GM23248 (cell line): ENCODE measurements around the gene FAM161A. TPM values are rescaled to one million over a fixed set of nuclear protein-coding genes. Genes with fewer than 3 reads are reported as not detected.
A peak's percentile ranks its signal among the peaks of the same experiment; 100 is the strongest.
"Not testable (repeated sequence)": the region's sequence is repeated elsewhere in the genome, so short reads cannot be mapped to it uniquely, and the experiment has no call there.

Source experiments
- DNase-seq: peaks from one replicate; pipeline ENCODE4 v3.0.0-alpha.2; 2015
- H2AFZ ChIP-seq: fragments of 200-600 bp; sonication (generic); 2 replicates; pipeline ENCODE4 v1.6.1; 2016; ENCODE audit warnings: antibody characterized with exemption
- H3F3A ChIP-seq: fragments of 200-600 bp; sonication (generic); 2 replicates; pipeline ENCODE4 v1.6.1; 2016; ENCODE audit warnings: mild to moderate bottlenecking, antibody characterized with exemption, mixed run types; ENCODE audit not compliant: insufficient read depth
- H3K27ac ChIP-seq: fragments of 200-600 bp; sonication (generic); 2 replicates; pipeline ENCODE4 v1.5.1; 2016; ENCODE audit warnings: mild to moderate bottlenecking
- H3K27me3 ChIP-seq: fragments of 200-600 bp; sonication (generic); replicated peaks from 2 replicates; pipeline ENCODE4 v1.6.1; 2016; ENCODE audit warnings: mild to moderate bottlenecking; ENCODE audit not compliant: insufficient read depth
- H3K36me3 ChIP-seq: fragments of 200-600 bp; sonication (generic); 2 replicates; pipeline ENCODE4 v1.6.1; 2016; ENCODE audit warnings: low read depth, mild to moderate bottlenecking
- H3K4me1 ChIP-seq: fragments of 200-600 bp; sonication (generic); 2 replicates; pipeline ENCODE4 v1.6.1; 2016; ENCODE audit warnings: mild to moderate bottlenecking; ENCODE audit not compliant: insufficient read depth
- H3K4me2 ChIP-seq: fragments of 200-600 bp; sonication (generic); one replicate; pipeline ENCODE4 v1.6.1; 2016; ENCODE audit warnings: mild to moderate bottlenecking; ENCODE audit not compliant: unreplicated experiment
- H3K4me3 ChIP-seq: fragments of 200-600 bp; sonication (generic); 2 replicates; pipeline ENCODE4 v1.5.1; 2016; ENCODE audit warnings: mild to moderate bottlenecking
- H3K79me2 ChIP-seq: fragments of 200-600 bp; sonication (generic); 2 replicates; pipeline ENCODE4 v1.6.1; 2016; ENCODE audit warnings: mild to moderate bottlenecking; ENCODE audit not compliant: insufficient read depth
- H3K9ac ChIP-seq: fragments of 200-600 bp; sonication (generic); 2 replicates; pipeline ENCODE4 v1.6.1; 2016; ENCODE audit warnings: mild to moderate bottlenecking
- H3K9me2 ChIP-seq: fragments of 200-600 bp; sonication (generic); 2 replicates; pipeline ENCODE4 v1.6.1; 2016; ENCODE audit warnings: mixed run types, mild to moderate bottlenecking, moderate library complexity; ENCODE audit not compliant: insufficient read depth
- H3K9me3 ChIP-seq: fragments of 200-600 bp; sonication (generic); one replicate; pipeline ENCODE4 v1.6.1; 2017; ENCODE audit warnings: low read depth
- H4K20me1 ChIP-seq: fragments of 200-600 bp; sonication (generic); 2 replicates; pipeline ENCODE4 v1.6.0; 2016; ENCODE audit not compliant: insufficient read depth
- EZH2 ChIP-seq: fragments of 200-600 bp; sonication (generic); IDR thresholded peaks from 2 replicates; pipeline ENCODE4 v1.6.1; 2018; ENCODE audit warnings: antibody characterized with exemption, mild to moderate bottlenecking; ENCODE audit not compliant: insufficient read depth, poor library complexity, severe bottlenecking
- EZH2phosphoT487 ChIP-seq: fragments of 200-600 bp; sonication (generic); IDR thresholded peaks from 2 replicates; pipeline ENCODE4 v1.6.1; 2018; ENCODE audit warnings: antibody characterized with exemption, moderate library complexity, mild to moderate bottlenecking, low read depth; ENCODE audit not compliant: insufficient read depth
- WGBS, 2 experiments: methylation state at CpG; one replicate each; pipeline ENCODE4 v1.1.6; 2015 to 2017; ENCODE audit warnings: low lambda C conversion rate in 2 of 2, low coverage in 1 of 2; ENCODE audit errors: missing lambda C conversion rate in 2 of 2; 5-methylcytosine and 5-hydroxymethylcytosine counted together
- in situ Hi-C: fragments of 300-500 bp; cut with MboI; formaldehyde crosslinking; loops from 2 replicates; pipeline ENCODE4 v1.15.0; 2020
- polyA plus RNA-seq: library from polyadenylated mRNA; unstranded; fragments of >200 nt; fragmentation: Nextera tagmentation; extraction: Ambion mirVana; gene quantifications from 2 replicates; pipeline ENCODE4 v1.2.1, GENCODE V29; 2016
- total RNA-seq: library from RNA; depleted of rRNA; stranded (reverse); fragments of >200 nt; shearing (Covaris generic); gene quantifications from 2 replicates; pipeline ENCODE4 v1.2.3, GENCODE V29; 2014

The FAM161A gene
- total and polyA plus RNA-seq, 2 experiments from 2014 or later, result 0.76 to 1.4 TPM

- 2 to 4% methylated on average over 73 to 74 of the region's 74 CpGs for WGBS, 2 experiments
- Histone ChIP-seq H3K27ac (peak within 1 kb of the TSS; percentile 90), H3K36me3 (peaks cover 14% of the 10 kb centered on the region; the same call in 1 of the 2 replicates), H3K9me2 (no peaks in the 10 kb centered on the region), H3K9ac (peak within 1 kb of the TSS; percentile 98), H3K79me2 (peaks cover 49% of the 10 kb centered on the region), H3K27me3 (no peaks in the 10 kb centered on the region), H3K4me2 (peak within 1 kb of the TSS; percentile 91), H3K9me3 (no peaks in the 10 kb centered on the region), H4K20me1 (peaks cover 10% of the 10 kb centered on the region; the same call in 1 of the 2 replicates), H3F3A (no peaks in the 10 kb centered on the region), H3K4me3 (peak within 1 kb of the TSS; percentile 91), H3K4me1 (peaks cover 11% of the 10 kb centered on the region; the same call in 1 of the 2 replicates), H2AFZ (peak within 1 kb of the TSS; percentile 80)
- in situ Hi-C loops, result no loop called here
- TF ChIP-seq EZH2, result no peak
- no peak for TF ChIP-seq EZH2phosphoT487
- peak; percentile 91 for DNase-seq
Measured at GRCh38 chr2:61888267-61889055, 34.6 kb upstream of the FAM161A start, which contains the start of gene CCT4. TSS of gene CCT4 (minus strand) at chr2:61888656. CDS start at chr2:61888507, 149 bp downstream.

- no peaks in the 10 kb centered on the region for H3K9me3 ChIP-seq
- H2AFZ ChIP-seq, result peak overlapping the region; percentile 80
- in situ Hi-C loops, result no loop called here
- peaks cover 56% of the 10 kb centered on the region for H3K79me2 ChIP-seq
- H3K36me3 ChIP-seq, result peaks cover 20% of the 10 kb centered on the region
- peak overlapping the region; percentile 91 for H3K4me2 ChIP-seq
- DNase-seq, result peak; percentile 80
- H4K20me1 ChIP-seq, result peaks cover 10% of the 10 kb centered on the region; the same call in 1 of the 2 replicates
- WGBS, 2 experiments, result 0 to 1% methylated on average over 18 of the region's 18 CpGs
- H3K4me3 ChIP-seq, result peak overlapping the region; percentile 91
- peak overlapping the region; percentile 90 for H3K27ac ChIP-seq
- no peaks in the 10 kb centered on the region for H3K9me2 ChIP-seq
- peak overlapping the region; percentile 98 for H3K9ac ChIP-seq
- no peaks in the 10 kb centered on the region for H3K27me3 ChIP-seq
- H3F3A ChIP-seq, result no peaks in the 10 kb centered on the region
- no peak for TF ChIP-seq EZH2phosphoT487
- TF ChIP-seq EZH2, result no peak
- H3K4me1 ChIP-seq, result peaks cover 11% of the 10 kb centered on the region; the same call in 1 of the 2 replicates
Measured at GRCh38 chr2:61887717-61888266, 33.9 kb upstream of the FAM161A start.

GRCh38 chr2:61885896-61886603, 32.2 kb upstream of the FAM161A start:
- Histone ChIP-seq H3K4me1 (peaks cover 11% of the 10 kb centered on the region; the same call in 1 of the 2 replicates), H2AFZ (no peak overlapping the region), H3F3A (no peaks in the 10 kb centered on the region), H3K9me2 (no peaks in the 10 kb centered on the region), H3K79me2 (peaks cover 73% of the 10 kb centered on the region), H3K36me3 (peaks cover 36% of the 10 kb centered on the region), H3K9ac (no peak overlapping the region), H3K4me3 (peak overlapping the region; percentile 91), H3K27me3 (no peaks in the 10 kb centered on the region), H3K4me2 (peak overlapping the region; percentile 91), H3K9me3 (no peaks in the 10 kb centered on the region), H4K20me1 (peaks cover 10% of the 10 kb centered on the region; the same call in 1 of the 2 replicates), H3K27ac (no peak overlapping the region)
- no peak for TF ChIP-seq EZH2phosphoT487
- in situ Hi-C loops, result no loop called here
- no peak for DNase-seq
- WGBS, 2 experiments, result 92 to 94% methylated on average over 18 of the region's 18 CpGs

GRCh38 chr2:61882850-61883249, 29.0 kb upstream of the FAM161A start:
- Histone ChIP-seq H3K36me3 (peaks cover 68% of the 10 kb centered on the region), H3K4me2 (no peak overlapping the region), H3K27me3 (no peaks in the 10 kb centered on the region), H3K4me1 (peaks cover 11% of the 10 kb centered on the region; the same call in 1 of the 2 replicates), H3F3A (peaks cover 5% of the 10 kb centered on the region; the same call in 1 of the 2 replicates), H3K9ac (no peak overlapping the region), H3K79me2 (peaks cover 96% of the 10 kb centered on the region), H4K20me1 (peaks cover 10% of the 10 kb centered on the region; the same call in 1 of the 2 replicates), H3K27ac (no peak overlapping the region), H2AFZ (no peak overlapping the region), H3K9me2 (no peaks in the 10 kb centered on the region), H3K9me3 (no peaks in the 10 kb centered on the region), H3K4me3 (no peak overlapping the region)
- no peak for DNase-seq
- TF ChIP-seq EZH2phosphoT487, result no peak
- TF ChIP-seq EZH2, result no peak
- in situ Hi-C loops, result no loop called here
- WGBS, 2 experiments, result 86 to 90% methylated on average over 5 of the region's 5 CpGs

- H3K27me3 ChIP-seq, in situ Hi-C loops, H4K20me1 ChIP-seq, H3K4me1 ChIP-seq, H3K27ac ChIP-seq, H3K9me3 ChIP-seq, H3K4me3 ChIP-seq, H2AFZ ChIP-seq, H3K4me2 ChIP-seq, H3K9ac ChIP-seq, H3K9me2 ChIP-seq, DNase-seq: not testable (repeated sequence)
- 99 to 100% methylated on average over 4 of the region's 4 CpGs for WGBS, 2 experiments
- peaks cover 89% of the 10 kb centered on the region for H3K79me2 ChIP-seq
- peaks cover 16% of the 10 kb centered on the region; the same call in 1 of the 2 replicates for H3F3A ChIP-seq
- peaks cover 94% of the 10 kb centered on the region for H3K36me3 ChIP-seq
Measured at GRCh38 chr2:61879351-61879750, 25.5 kb upstream of the FAM161A start.
